Mesothelial cell of epicardium (in vitro differentiated cells): ENCODE measurements around the gene OR10X1. TPM values are rescaled to one million over a fixed set of nuclear protein-coding genes. Genes with fewer than 3 reads are reported as not detected.

ENCODE experiments used
- DNase-seq, 2 experiments: peaks; one replicate each; pipeline ENCODE4 v3.0.0; 2021; ENCODE audit warnings: low spot score in 2 of 2; ENCODE audit not compliant: unreplicated experiment in 2 of 2
- H3K27ac Mint-ChIP-seq: 2 replicates; pipeline ENCODE4 v1.8.0; 2021; ENCODE audit warnings: mixed read lengths
- H3K27me3 Mint-ChIP-seq: 2 replicates; pipeline ENCODE4 v1.8.0; 2021; ENCODE audit warnings: low read depth, mixed read lengths
- H3K36me3 Mint-ChIP-seq: 2 replicates; pipeline ENCODE4 v1.8.0; 2021; ENCODE audit warnings: mixed read lengths
- H3K4me1 Mint-ChIP-seq: 2 replicates; pipeline ENCODE4 v1.8.0; 2021; ENCODE audit warnings: mixed read lengths
- H3K4me3 Mint-ChIP-seq: 2 replicates; pipeline ENCODE4 v1.8.0; 2021; ENCODE audit warnings: mild to moderate bottlenecking, moderate library complexity, mixed read lengths
- H3K9me3 Mint-ChIP-seq: 2 replicates; pipeline ENCODE4 v1.8.0; 2021; ENCODE audit warnings: mixed read lengths
- CTCF ChIP-seq: fragments of 200-600 bp; sonication (generic); IDR thresholded peaks from one replicate; pipeline ENCODE4 v1.5.0; 2021; ENCODE audit warnings: antibody characterized with exemption; ENCODE audit not compliant: unreplicated experiment
- total RNA-seq: library from RNA; stranded (reverse); gene quantifications from 3 replicates; pipeline ENCODE4 v1.2.1, GENCODE V29; 2021

Gene OR10X1
- not detected in 3 replicates for total RNA-seq

GRCh38 chr1:158579733-158580132 lies at the start of gene OR10X1:
Gene OR10X1, minus strand, starts transcription at chr1:158579899. Its CDS starts 0 bp downstream, at chr1:158579899.
- Mint-ChIP-seq H3K4me3 (no peak within 1 kb of the TSS), H3K27ac (no peak within 1 kb of the TSS), H3K4me1 (peaks cover 7% of the 10 kb centered on the region), H3K9me3 (no peaks in the 10 kb centered on the region), H3K27me3 (no peaks in the 10 kb centered on the region), H3K36me3 (no peaks in the 10 kb centered on the region)
- TF ChIP-seq CTCF, result no peak
- DNase-seq, result no peak

GRCh38 chr1:158613764-158614163 lies 34.1 kb upstream of the OR10X1 start:
- Mint-ChIP-seq H3K27ac (no peak overlapping the region), H3K4me3 (no peak overlapping the region), H3K9me3 (no peaks in the 10 kb centered on the region), H3K27me3 (peaks cover 6% of the 10 kb centered on the region), H3K36me3 (no peaks in the 10 kb centered on the region), H3K4me1 (peaks cover 2% of the 10 kb centered on the region)
- TF ChIP-seq CTCF, result no peak
- no peak for DNase-seq

- TF ChIP-seq CTCF, result no peak
- Mint-ChIP-seq H3K27me3 (peaks cover 6% of the 10 kb centered on the region), H3K4me1 (peaks cover 2% of the 10 kb centered on the region), H3K36me3 (no peaks in the 10 kb centered on the region), H3K9me3 (no peaks in the 10 kb centered on the region), H3K4me3 (no peak overlapping the region), H3K27ac (no peak overlapping the region)
- DNase-seq, result no peak
Measured at GRCh38 chr1:158611916-158612315, 32.2 kb upstream of the OR10X1 start.

GRCh38 chr1:158607296-158607695 lies 27.6 kb upstream of the OR10X1 start:
- H3K27me3 Mint-ChIP-seq, result no peaks in the 10 kb centered on the region
- no peaks in the 10 kb centered on the region for H3K9me3 Mint-ChIP-seq
- no peak for DNase-seq
- H3K36me3 Mint-ChIP-seq, result no peaks in the 10 kb centered on the region
- H3K27ac Mint-ChIP-seq, result no peak overlapping the region
- no peak for TF ChIP-seq CTCF
- H3K4me1 Mint-ChIP-seq, result peaks cover 2% of the 10 kb centered on the region
- no peak overlapping the region for H3K4me3 Mint-ChIP-seq

- H3K27ac Mint-ChIP-seq, result no peak within 1 kb of the TSS
- no peaks in the 10 kb centered on the region for H3K36me3 Mint-ChIP-seq
- TF ChIP-seq CTCF, result no peak
- peaks cover 2% of the 10 kb centered on the region for H3K4me1 Mint-ChIP-seq
- no peaks in the 10 kb centered on the region for H3K27me3 Mint-ChIP-seq
- peaks cover 1% of the 10 kb centered on the region for H3K9me3 Mint-ChIP-seq
- H3K4me3 Mint-ChIP-seq, result no peak within 1 kb of the TSS
- DNase-seq, result no peak
Measured at GRCh38 chr1:158604968-158605367, 25.3 kb upstream of the OR10X1 start, which contains the start of gene OR10Z1. Gene OR10Z1, plus strand, starts transcription at chr1:158605268. Its CDS starts 1,171 bp downstream, at chr1:158606439.

GRCh38 chr1:158600735-158601134 lies 21.0 kb upstream of the OR10X1 start:
- no peaks in the 10 kb centered on the region for H3K4me1 Mint-ChIP-seq
- no peak for DNase-seq
- H3K36me3 Mint-ChIP-seq, result no peaks in the 10 kb centered on the region
- TF ChIP-seq CTCF, result no peak
- no peak overlapping the region for H3K27ac Mint-ChIP-seq
- H3K27me3 Mint-ChIP-seq, result no peaks in the 10 kb centered on the region
- H3K4me3 Mint-ChIP-seq, result no peak overlapping the region
- H3K9me3 Mint-ChIP-seq, result peaks cover 33% of the 10 kb centered on the region
